Mesothelial cell of epicardium (in vitro differentiated cells): ENCODE data around the gene MAP1LC3B. TPM values are rescaled to one million over a fixed set of nuclear protein-coding genes. Genes with fewer than 3 reads are reported as not detected.

ENCODE experiments used
- DNase-seq, 2 experiments: peaks; one replicate each; pipeline ENCODE4 v3.0.0; 2021; ENCODE audit warnings: low spot score in 2 of 2; ENCODE audit not compliant: unreplicated experiment in 2 of 2
- H3K27ac Mint-ChIP-seq: 2 replicates; pipeline ENCODE4 v1.8.0; 2021; ENCODE audit warnings: mixed read lengths
- H3K27me3 Mint-ChIP-seq: 2 replicates; pipeline ENCODE4 v1.8.0; 2021; ENCODE audit warnings: low read depth, mixed read lengths
- H3K36me3 Mint-ChIP-seq: 2 replicates; pipeline ENCODE4 v1.8.0; 2021; ENCODE audit warnings: mixed read lengths
- H3K4me1 Mint-ChIP-seq: 2 replicates; pipeline ENCODE4 v1.8.0; 2021; ENCODE audit warnings: mixed read lengths
- H3K4me3 Mint-ChIP-seq: 2 replicates; pipeline ENCODE4 v1.8.0; 2021; ENCODE audit warnings: mild to moderate bottlenecking, moderate library complexity, mixed read lengths
- H3K9me3 Mint-ChIP-seq: 2 replicates; pipeline ENCODE4 v1.8.0; 2021; ENCODE audit warnings: mixed read lengths
- CTCF ChIP-seq: fragments of 200-600 bp; sonication (generic); IDR thresholded peaks from one replicate; pipeline ENCODE4 v1.5.0; 2021; ENCODE audit warnings: antibody characterized with exemption; ENCODE audit not compliant: unreplicated experiment
- total RNA-seq: library from RNA; stranded (reverse); gene quantifications from 3 replicates; pipeline ENCODE4 v1.2.1, GENCODE V29; 2021

Gene MAP1LC3B
- total RNA-seq, 1 donor from 2014 or later: 41.6 TPM

GRCh38 chr16:87368029-87368770 lies 23.9 kb upstream of the MAP1LC3B start:
- no peaks in the 10 kb centered on the region for H3K27me3 Mint-ChIP-seq
- TF ChIP-seq CTCF: no peak
- no peaks in the 10 kb centered on the region for H3K9me3 Mint-ChIP-seq
- peaks cover 21% of the 10 kb centered on the region for H3K4me1 Mint-ChIP-seq
- DNase-seq: no peak
- H3K36me3 Mint-ChIP-seq: peaks cover 7% of the 10 kb centered on the region
- no peak overlapping the region for H3K4me3 Mint-ChIP-seq
- no peak overlapping the region for H3K27ac Mint-ChIP-seq

DNA sequence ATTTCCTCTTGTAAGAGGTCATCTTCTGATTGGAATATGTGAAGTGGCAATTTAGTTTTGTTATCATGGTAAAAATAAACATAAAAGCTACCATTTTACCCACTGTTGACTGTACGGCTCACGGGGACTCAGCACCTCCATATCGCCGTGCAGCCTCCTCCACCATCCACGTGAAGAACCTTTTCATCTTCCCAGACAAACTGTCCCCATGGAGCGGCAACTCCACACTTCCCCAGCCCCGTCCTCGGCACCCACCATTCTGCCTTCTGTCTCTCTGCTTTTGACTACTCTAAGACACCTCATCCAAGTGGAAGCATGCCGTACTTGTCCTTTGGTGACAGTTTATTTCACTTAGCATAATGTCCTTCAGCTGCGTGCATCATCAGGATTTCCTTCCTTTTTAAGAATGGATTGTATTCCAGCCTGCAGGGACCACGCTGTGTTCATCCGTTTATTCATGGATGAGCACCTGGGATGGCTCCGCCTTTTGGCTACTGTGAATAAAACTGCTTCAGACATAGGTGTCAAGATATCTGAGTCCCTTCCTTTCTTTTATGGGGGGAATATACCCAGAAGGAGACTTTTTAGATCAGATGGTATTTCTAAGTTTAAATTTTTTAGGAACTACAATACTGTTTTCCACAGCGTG lies 22.9 kb upstream of the MAP1LC3B start:
- Mint-ChIP-seq H3K27me3 (no peaks in the 10 kb centered on the region), H3K4me1 (peaks cover 11% of the 10 kb centered on the region), H3K36me3 (peaks cover 8% of the 10 kb centered on the region), H3K27ac (no peak overlapping the region), H3K4me3 (no peak overlapping the region), H3K9me3 (no peaks in the 10 kb centered on the region)
- no peak for DNase-seq
- TF ChIP-seq CTCF: no peak

GRCh38 chr16:87369796-87370719 lies 22.1 kb upstream of the MAP1LC3B start:
- no peak for TF ChIP-seq CTCF
- H3K27ac Mint-ChIP-seq: no peak overlapping the region
- no peak overlapping the region for H3K4me3 Mint-ChIP-seq
- no peaks in the 10 kb centered on the region for H3K27me3 Mint-ChIP-seq
- H3K36me3 Mint-ChIP-seq: peaks cover 8% of the 10 kb centered on the region
- no peak for DNase-seq
- no peaks in the 10 kb centered on the region for H3K9me3 Mint-ChIP-seq
- H3K4me1 Mint-ChIP-seq: peaks cover 6% of the 10 kb centered on the region

- peaks cover 6% of the 10 kb centered on the region for H3K36me3 Mint-ChIP-seq
- H3K27me3 Mint-ChIP-seq: no peaks in the 10 kb centered on the region
- H3K9me3 Mint-ChIP-seq: no peaks in the 10 kb centered on the region
- no peak for TF ChIP-seq CTCF
- no peak for DNase-seq
- peak overlapping the region; percentile 55 for H3K27ac Mint-ChIP-seq
- no peak overlapping the region for H3K4me3 Mint-ChIP-seq
- H3K4me1 Mint-ChIP-seq: peaks cover 6% of the 10 kb centered on the region
Measured at GRCh38 chr16:87371261-87371866, 20.8 kb upstream of the MAP1LC3B start.

GRCh38 chr16:87372305-87372704 lies 19.8 kb upstream of the MAP1LC3B start:
- H3K4me3 Mint-ChIP-seq: no peak overlapping the region

More at GRCh38 chr16:87372305-87372704, 19.8 kb upstream of the MAP1LC3B start:
- H3K27me3 Mint-ChIP-seq: no peaks in the 10 kb centered on the region
- no peak overlapping the region for H3K27ac Mint-ChIP-seq
- TF ChIP-seq CTCF: no peak
- peaks cover 6% of the 10 kb centered on the region for H3K4me1 Mint-ChIP-seq
- no peak for DNase-seq
- peaks cover 3% of the 10 kb centered on the region for H3K36me3 Mint-ChIP-seq
- no peaks in the 10 kb centered on the region for H3K9me3 Mint-ChIP-seq
